ENCODE measurements around the gene MRPS23.

Gene MRPS23

DNA sequence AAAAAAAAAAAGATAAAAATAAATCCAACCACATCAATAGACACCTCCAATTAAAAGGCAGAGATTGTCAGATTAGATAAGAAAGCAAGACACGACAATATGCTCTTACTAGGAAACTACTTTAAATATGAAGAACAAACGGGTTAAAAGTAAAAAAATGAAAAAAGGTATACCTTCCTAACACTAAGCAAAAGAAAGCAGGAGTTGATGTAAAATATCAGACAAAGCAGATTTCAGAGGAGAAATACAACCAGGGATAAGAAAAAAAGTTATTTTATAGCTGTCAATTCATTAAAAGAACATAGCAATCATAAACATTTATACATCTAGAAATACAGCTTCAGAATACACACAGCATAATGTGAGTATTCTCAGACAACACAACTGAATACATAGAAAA lies 55.0 kb downstream of the MRPS23 start:
- DNase-seq (ENCODE audit: low read depth) = no peak

DNA sequence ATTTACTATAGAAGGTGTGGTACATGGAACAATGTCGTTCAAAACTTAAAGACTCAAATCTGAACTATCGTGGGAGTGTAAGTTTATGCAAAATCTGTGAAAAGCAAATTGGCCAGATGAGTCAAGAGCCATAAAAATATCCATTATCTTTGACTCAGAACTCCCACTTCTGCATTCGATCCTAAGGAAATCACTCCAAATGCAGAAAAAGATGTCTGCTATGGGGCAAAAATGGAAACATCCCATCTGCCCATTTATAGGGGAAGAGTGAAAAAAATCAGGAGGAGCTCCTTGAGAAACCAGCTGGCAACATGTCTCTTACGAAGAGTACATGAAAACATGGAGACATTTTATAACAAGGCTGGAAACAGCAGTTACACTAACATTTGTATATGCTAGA lies 61.1 kb downstream of the MRPS23 start:
- no peak for DNase-seq (ENCODE audit: low read depth)

DNA sequence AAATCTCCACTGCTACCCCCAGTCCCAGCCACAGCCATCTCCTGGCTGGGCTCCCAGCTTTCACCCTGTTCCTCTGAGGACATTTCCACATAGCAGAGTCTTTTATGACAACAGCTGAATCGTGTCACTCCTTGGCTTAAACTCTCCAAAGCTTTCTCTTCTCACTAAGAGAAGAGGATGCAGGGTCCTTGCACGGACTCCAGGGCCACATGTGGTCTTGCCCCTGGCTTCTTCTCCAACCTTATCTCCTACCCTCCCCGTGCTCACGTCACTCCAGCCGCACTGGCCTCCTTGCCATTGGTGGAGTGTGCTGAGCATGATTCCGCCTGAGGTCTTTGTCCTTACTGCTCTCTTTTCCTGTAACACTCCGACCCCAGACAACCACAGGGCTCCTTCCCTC lies 64.8 kb downstream of the MRPS23 start:
- DNase-seq (ENCODE audit: low read depth) = no peak
